Spinal cord (tissue), 10 donors: ENCODE measurements around the gene ADGRF5. TPM values are rescaled to one million over a fixed set of nuclear protein-coding genes. Genes with fewer than 3 reads are reported as not detected.
A peak's percentile ranks its signal among the peaks of the same experiment; 100 is the strongest.
"Not testable (repeated sequence)": the region's sequence is repeated elsewhere in the genome, so short reads cannot be mapped to it uniquely, and the experiment has no call there.

ENCODE experiments used
- DNase-seq, 6 donors: peaks; one replicate each; pipeline versions ENCODE4 v3.0.0 to v3.0.0-alpha.2; 2013 to 2015; ENCODE audit warnings: low spot score in 6 of 6, low read depth in 4 of 6
- H3K27ac ChIP-seq: one replicate; pipeline ENCODE4 v1.5.1; 2013; ENCODE audit warnings: low read depth, low read length, control low read depth
- H3K27me3 ChIP-seq: one replicate; pipeline ENCODE4 v1.6.1; 2013; ENCODE audit warnings: low read length; ENCODE audit not compliant: control insufficient read depth, insufficient read depth
- H3K36me3 ChIP-seq: one replicate; pipeline ENCODE4 v1.6.1; 2013; ENCODE audit warnings: low read length; ENCODE audit not compliant: control insufficient read depth, insufficient read depth
- H3K4me1 ChIP-seq: one replicate; pipeline ENCODE4 v1.6.1; 2013; ENCODE audit warnings: low read length; ENCODE audit not compliant: control insufficient read depth, insufficient read depth
- H3K4me3 ChIP-seq: one replicate; pipeline ENCODE4 v1.5.1; 2013; ENCODE audit warnings: low read depth, low read length, control low read depth
- H3K9me3 ChIP-seq: one replicate; pipeline ENCODE4 v1.6.1; 2013; ENCODE audit warnings: low read length; ENCODE audit not compliant: control insufficient read depth, insufficient read depth
- WGBS: methylation state at CpG from one replicate; pipeline ENCODE4 v1.1.5; 2013; ENCODE audit warnings: missing lambda C conversion rate; ENCODE audit not compliant: insufficient coverage; 5-methylcytosine and 5-hydroxymethylcytosine counted together
- polyA plus RNA-seq, 2 donors: library from polyadenylated mRNA; unstranded; fragments of 120-200 nt; gene quantifications; one replicate each; pipeline ENCODE4 v1.2.1, GENCODE V29; 2013; ENCODE audit not compliant: insufficient read length in 2 of 2
- total RNA-seq, 2 donors: library from RNA; depleted of rRNA in 1 of 2; stranded (reverse); fragments of 120-200 nt in 1 of 2; fragments of >200 nt in 1 of 2; gene quantifications; one replicate each; pipeline versions ENCODE4 v1.2.3 to v1.2.4, GENCODE V29; 2013 to 2014
- donor health status: healthy.

The ADGRF5 gene
- total and polyA plus RNA-seq, 4 donors = 8.7 to 28.2 (median 13.6) TPM

GRCh38 chr6:46848684-46849360 is 72.9 kb downstream of the ADGRF5 start:
- H3K4me3 ChIP-seq = no peak overlapping the region

GRCh38 chr6:46845126-46845525 is 76.6 kb downstream of the ADGRF5 start:
- Histone ChIP-seq H3K4me1 (peaks cover 7% of the 10 kb centered on the region), H3K4me3 (no peak overlapping the region), H3K27me3 (no peaks in the 10 kb centered on the region), H3K27ac (no peak overlapping the region), H3K36me3 (no peaks in the 10 kb centered on the region), H3K9me3 (no peaks in the 10 kb centered on the region)
- WGBS = 80% methylated on average over 1 of the region's 5 CpGs
- no peak for DNase-seq

More at GRCh38 chr6:46848684-46849360, 72.9 kb downstream of the ADGRF5 start:
- under 1% methylated on average over 22 of the region's 25 CpGs for WGBS
- Histone ChIP-seq H3K27me3 (no peaks in the 10 kb centered on the region), H3K9me3 (no peaks in the 10 kb centered on the region), H3K27ac (no peak overlapping the region), H3K4me1 (peaks cover 7% of the 10 kb centered on the region), H3K36me3 (no peaks in the 10 kb centered on the region)
- DNase-seq = peak; percentile 49 to 91 (median 71)

- not testable (repeated sequence) for H3K36me3 ChIP-seq, H3K4me3 ChIP-seq, H3K27ac ChIP-seq, H3K27me3 ChIP-seq, H3K9me3 ChIP-seq, H3K4me1 ChIP-seq, DNase-seq
- 89% methylated on average over 4 of the region's 6 CpGs for WGBS
Measured at GRCh38 chr6:46842252-46842846, 79.4 kb downstream of the ADGRF5 start.

- no CpG with 5 or more reads among the region's 2 CpGs for WGBS
- no peaks in the 10 kb centered on the region for H3K4me1 ChIP-seq
- H3K27ac ChIP-seq = no peak overlapping the region
Measured at GRCh38 chr6:46838033-46838432, 83.7 kb downstream of the ADGRF5 start.

GRCh38 chr6:46834991-46835390 is 86.7 kb downstream of the ADGRF5 start:
- DNase-seq, H3K36me3 ChIP-seq, H3K27me3 ChIP-seq, H3K4me3 ChIP-seq, H3K27ac ChIP-seq, H3K9me3 ChIP-seq, H3K4me1 ChIP-seq: not testable (repeated sequence)
- WGBS = 93% methylated on average over 2 of the region's 2 CpGs

More at GRCh38 chr6:46838033-46838432, 83.7 kb downstream of the ADGRF5 start:
- no peaks in the 10 kb centered on the region for H3K9me3 ChIP-seq
- H3K4me3 ChIP-seq = no peak overlapping the region
- DNase-seq = no peak
- no peaks in the 10 kb centered on the region for H3K36me3 ChIP-seq
- no peaks in the 10 kb centered on the region for H3K27me3 ChIP-seq

- H3K4me3 ChIP-seq, H3K9me3 ChIP-seq, DNase-seq, H3K36me3 ChIP-seq, H3K4me1 ChIP-seq, H3K27ac ChIP-seq, H3K27me3 ChIP-seq: not testable (repeated sequence)
- 86% methylated on average over 4 of the region's 7 CpGs for WGBS
Measured at GRCh38 chr6:46834257-46834916, 87.4 kb downstream of the ADGRF5 start.

- no peak overlapping the region for H3K4me3 ChIP-seq
- H3K27me3 ChIP-seq = no peaks in the 10 kb centered on the region
- no CpG with 5 or more reads among the region's 3 CpGs for WGBS
- H3K9me3 ChIP-seq = no peaks in the 10 kb centered on the region
- H3K27ac ChIP-seq = no peak overlapping the region
- no peaks in the 10 kb centered on the region for H3K4me1 ChIP-seq
- no peaks in the 10 kb centered on the region for H3K36me3 ChIP-seq
- DNase-seq = no peak
Measured at GRCh38 chr6:46832816-46833215, 88.9 kb downstream of the ADGRF5 start.

GRCh38 chr6:46828939-46829338 is 92.8 kb downstream of the ADGRF5 start:
- Histone ChIP-seq H3K36me3 (no peaks in the 10 kb centered on the region), H3K4me3 (no peak overlapping the region), H3K27me3 (no peaks in the 10 kb centered on the region), H3K9me3 (no peaks in the 10 kb centered on the region), H3K27ac (no peak overlapping the region), H3K4me1 (no peaks in the 10 kb centered on the region)
- WGBS = 45% methylated on average over 2 of the region's 2 CpGs
- DNase-seq = no peak

- 92% methylated on average over 2 of the region's 4 CpGs for WGBS
- no peak for DNase-seq
- Histone ChIP-seq H3K27ac (no peak overlapping the region), H3K27me3 (no peaks in the 10 kb centered on the region), H3K9me3 (no peaks in the 10 kb centered on the region), H3K4me3 (no peak overlapping the region), H3K4me1 (no peaks in the 10 kb centered on the region), H3K36me3 (no peaks in the 10 kb centered on the region)
Measured at GRCh38 chr6:46821458-46821881, 100.3 kb downstream of the ADGRF5 start.
